Loucy (cell line): ENCODE measurements around the gene CUX1.

Experiments used
- EZH2phosphoT487 ChIP-seq: fragments of 200-600 bp; IDR thresholded peaks from 2 replicates; pipeline ENCODE4 v1.6.1; 2018; ENCODE audit warnings: antibody characterized with exemption, mild to moderate bottlenecking, moderate library complexity, borderline replicate concordance
- TF ChIP-seq, protein P1 (sequence below): fragments of 200-600 bp; sonication (generic); conservative IDR thresholded peaks from 2 replicates; pipeline ENCODE4 v1.5.1; 2014; ENCODE audit warnings: mild to moderate bottlenecking, antibody characterized with exemption, low read length

DNA sequence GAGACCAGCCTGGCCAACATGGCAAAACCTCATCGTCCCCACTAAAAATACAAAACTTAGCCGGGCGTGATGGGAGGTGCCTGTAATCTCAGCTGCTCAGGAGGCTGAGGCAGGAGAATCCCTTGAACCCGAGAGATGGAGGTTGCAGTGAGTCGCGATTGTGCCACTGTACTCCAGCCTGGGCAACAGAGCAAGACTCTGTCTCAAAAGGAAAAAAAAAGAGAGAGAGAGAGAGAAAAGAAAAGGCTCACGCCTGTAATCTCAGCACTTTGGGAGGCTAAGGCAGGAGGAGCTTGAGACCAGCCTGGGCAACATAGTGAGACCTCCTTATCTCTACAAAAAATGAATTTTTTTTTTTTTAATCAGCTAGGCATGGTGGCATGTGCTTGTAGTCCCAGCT is 157.6 kb downstream of the CUX1 start:
- TF ChIP-seq, protein P1, sequence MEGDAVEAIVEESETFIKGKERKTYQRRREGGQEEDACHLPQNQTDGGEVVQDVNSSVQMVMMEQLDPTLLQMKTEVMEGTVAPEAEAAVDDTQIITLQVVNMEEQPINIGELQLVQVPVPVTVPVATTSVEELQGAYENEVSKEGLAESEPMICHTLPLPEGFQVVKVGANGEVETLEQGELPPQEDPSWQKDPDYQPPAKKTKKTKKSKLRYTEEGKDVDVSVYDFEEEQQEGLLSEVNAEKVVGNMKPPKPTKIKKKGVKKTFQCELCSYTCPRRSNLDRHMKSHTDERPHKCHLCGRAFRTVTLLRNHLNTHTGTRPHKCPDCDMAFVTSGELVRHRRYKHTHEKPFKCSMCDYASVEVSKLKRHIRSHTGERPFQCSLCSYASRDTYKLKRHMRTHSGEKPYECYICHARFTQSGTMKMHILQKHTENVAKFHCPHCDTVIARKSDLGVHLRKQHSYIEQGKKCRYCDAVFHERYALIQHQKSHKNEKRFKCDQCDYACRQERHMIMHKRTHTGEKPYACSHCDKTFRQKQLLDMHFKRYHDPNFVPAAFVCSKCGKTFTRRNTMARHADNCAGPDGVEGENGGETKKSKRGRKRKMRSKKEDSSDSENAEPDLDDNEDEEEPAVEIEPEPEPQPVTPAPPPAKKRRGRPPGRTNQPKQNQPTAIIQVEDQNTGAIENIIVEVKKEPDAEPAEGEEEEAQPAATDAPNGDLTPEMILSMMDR: no peak
- no peak for TF ChIP-seq EZH2phosphoT487
